SU-DHL-6 (cell line): Measurements from ENCODE around the gene CCN2.

Source experiments
- H2AFZ ChIP-seq: fragments of 200-600 bp; sonication (generic); 2 replicates; pipeline ENCODE4 v1.6.1; 2014; ENCODE audit warnings: low read depth, mild to moderate bottlenecking, moderate library complexity, mixed read lengths, antibody characterized with exemption, low read length; ENCODE audit not compliant: severe bottlenecking
- H3F3A ChIP-seq: fragments of 200-600 bp; shearing (Covaris generic); 2 replicates; pipeline ENCODE4 v1.6.0; 2016; ENCODE audit warnings: antibody characterized with exemption, mild to moderate bottlenecking; ENCODE audit not compliant: insufficient read depth
- H3K27ac ChIP-seq: fragments of 200-600 bp; sonication (generic); 2 replicates; pipeline ENCODE4 v1.5.1; 2016; ENCODE audit warnings: low read depth, mild to moderate bottlenecking, low read length, moderate library complexity, mixed read lengths
- H3K27me3 ChIP-seq: fragments of 200-600 bp; sonication (generic), shearing (Covaris generic); 2 replicates; pipeline ENCODE4 v1.6.0; 2014; ENCODE audit warnings: mild to moderate bottlenecking, low read length
- H3K36me3 ChIP-seq: fragments of 200-600 bp; sonication (generic); 2 replicates; pipeline ENCODE4 v1.6.1; 2014; ENCODE audit warnings: mild to moderate bottlenecking, low read length, mixed read lengths
- H3K4me2 ChIP-seq: fragments of 300-600, 200-600 bp; shearing (Covaris generic), sonication (generic); 2 replicates; pipeline ENCODE4 v1.6.0; 2014; ENCODE audit warnings: low read length, low read depth, mild to moderate bottlenecking; ENCODE audit not compliant: poor library complexity, severe bottlenecking
- H3K4me3 ChIP-seq: fragments of 200-600 bp; sonication (generic); 2 replicates; pipeline ENCODE4 v1.5.1; 2014; ENCODE audit warnings: antibody characterized with exemption, low read length, mild to moderate bottlenecking, mixed read lengths; ENCODE audit not compliant: insufficient read depth, poor library complexity, severe bottlenecking
- H3K79me2 ChIP-seq: fragments of 200-600 bp; sonication (generic); 2 replicates; pipeline ENCODE4 v1.6.1; 2014; ENCODE audit warnings: mild to moderate bottlenecking, low read length, moderate library complexity; ENCODE audit not compliant: insufficient read depth
- H3K9ac ChIP-seq: fragments of 200-600 bp; sonication (generic); 2 replicates; pipeline ENCODE4 v1.7.0; 2014; ENCODE audit warnings: mild to moderate bottlenecking, low read length
- H3K9me2 ChIP-seq: fragments of 200-600 bp; sonication (generic); replicated peaks from 2 replicates; pipeline ENCODE4 v1.6.1; 2014; ENCODE audit warnings: low read length; ENCODE audit not compliant: insufficient read depth
- H3K9me3 ChIP-seq: fragments of 200-600 bp; sonication (generic); 2 replicates; pipeline ENCODE4 v1.6.1; 2014; ENCODE audit warnings: low read length, mixed read lengths; ENCODE audit not compliant: insufficient read depth
- H4K20me1 ChIP-seq: fragments of 200-600 bp; sonication (generic); 2 replicates; pipeline ENCODE4 v1.6.1; 2014; ENCODE audit warnings: low read depth, mild to moderate bottlenecking, antibody characterized with exemption, low read length, moderate library complexity, mixed read lengths
- CTCF ChIP-seq: fragments of 200-600 bp; sonication (generic); IDR thresholded peaks from one replicate; pipeline ENCODE4 v1.5.1; 2017; ENCODE audit warnings: antibody characterized with exemption, mild to moderate bottlenecking, low read length, moderate library complexity; ENCODE audit not compliant: insufficient read depth, poor library complexity, severe bottlenecking
- EZH2phosphoT487 ChIP-seq: fragments of 200-600 bp; sonication (generic), shearing (Covaris generic); conservative IDR thresholded peaks from 2 replicates; pipeline ENCODE4 v1.6.1; 2018; ENCODE audit warnings: mild to moderate bottlenecking, antibody characterized with exemption, low read length, moderate library complexity, mixed read lengths

CCN2 gene

GRCh38 chr6:131998255-131998982 lies 47.2 kb upstream of the CCN2 start:
- H2AFZ ChIP-seq: no peak overlapping the region
- H3K4me2 ChIP-seq: no peak overlapping the region
- no peak overlapping the region for H3K9ac ChIP-seq
- H3K36me3 ChIP-seq: no peaks in the 10 kb centered on the region
- no peaks in the 10 kb centered on the region for H3F3A ChIP-seq
- H4K20me1 ChIP-seq: no peaks in the 10 kb centered on the region
- no peak overlapping the region for H3K27ac ChIP-seq
- H3K9me3 ChIP-seq: no peaks in the 10 kb centered on the region
- no peaks in the 10 kb centered on the region for H3K9me2 ChIP-seq
- H3K27me3 ChIP-seq: no peaks in the 10 kb centered on the region
- H3K79me2 ChIP-seq: no peaks in the 10 kb centered on the region
- no peak overlapping the region for H3K4me3 ChIP-seq
- no peak for TF ChIP-seq EZH2phosphoT487
- TF ChIP-seq CTCF: no peak

- no peak overlapping the region for H3K4me2 ChIP-seq
- H3K4me3 ChIP-seq: no peak overlapping the region
- H3K27me3 ChIP-seq: no peaks in the 10 kb centered on the region
- no peak overlapping the region for H3K27ac ChIP-seq
- no peaks in the 10 kb centered on the region for H3K36me3 ChIP-seq
- H3K79me2 ChIP-seq: no peaks in the 10 kb centered on the region
- no peaks in the 10 kb centered on the region for H3K9me3 ChIP-seq
- no peak overlapping the region for H2AFZ ChIP-seq
- no peaks in the 10 kb centered on the region for H3F3A ChIP-seq
- no peaks in the 10 kb centered on the region for H3K9me2 ChIP-seq
- H4K20me1 ChIP-seq: no peaks in the 10 kb centered on the region
- no peak overlapping the region for H3K9ac ChIP-seq
- TF ChIP-seq CTCF: no peak
- TF ChIP-seq EZH2phosphoT487: no peak
Measured at GRCh38 chr6:131997429-131998153, 46.4 kb upstream of the CCN2 start.

GRCh38 chr6:131995917-131996316 lies 44.7 kb upstream of the CCN2 start:
- H3K9ac ChIP-seq: no peak overlapping the region
- no peak for TF ChIP-seq CTCF
- no peak for TF ChIP-seq EZH2phosphoT487
- H3K9me2 ChIP-seq: no peaks in the 10 kb centered on the region
- no peaks in the 10 kb centered on the region for H3K9me3 ChIP-seq
- no peaks in the 10 kb centered on the region for H4K20me1 ChIP-seq
- H3K27ac ChIP-seq: no peak overlapping the region
- no peak overlapping the region for H3K4me2 ChIP-seq
- no peak overlapping the region for H3K4me3 ChIP-seq
- no peak overlapping the region for H2AFZ ChIP-seq
- no peaks in the 10 kb centered on the region for H3K27me3 ChIP-seq
- no peaks in the 10 kb centered on the region for H3K79me2 ChIP-seq
- H3K36me3 ChIP-seq: no peaks in the 10 kb centered on the region
- H3F3A ChIP-seq: no peaks in the 10 kb centered on the region
